GM19452 (cell line): ENCODE results near the gene CKAP2.
A peak's percentile ranks its signal among the peaks of the same experiment; 100 is the strongest.
"Not testable (repeated sequence)": the region's sequence is repeated elsewhere in the genome, so short reads cannot be mapped to it uniquely, and the experiment has no call there.

ENCODE experiments used
- ATAC-seq: cut with Tn5 transposase; IDR thresholded peaks from one replicate; pipeline ENCODE4 v1.9.1; 2021; ENCODE audit not compliant: unreplicated experiment

Gene CKAP2

GRCh38 chr13:52450793-52451116 lies 4.5 kb upstream of the CKAP2 start:
- ATAC-seq, result no peak

DNA sequence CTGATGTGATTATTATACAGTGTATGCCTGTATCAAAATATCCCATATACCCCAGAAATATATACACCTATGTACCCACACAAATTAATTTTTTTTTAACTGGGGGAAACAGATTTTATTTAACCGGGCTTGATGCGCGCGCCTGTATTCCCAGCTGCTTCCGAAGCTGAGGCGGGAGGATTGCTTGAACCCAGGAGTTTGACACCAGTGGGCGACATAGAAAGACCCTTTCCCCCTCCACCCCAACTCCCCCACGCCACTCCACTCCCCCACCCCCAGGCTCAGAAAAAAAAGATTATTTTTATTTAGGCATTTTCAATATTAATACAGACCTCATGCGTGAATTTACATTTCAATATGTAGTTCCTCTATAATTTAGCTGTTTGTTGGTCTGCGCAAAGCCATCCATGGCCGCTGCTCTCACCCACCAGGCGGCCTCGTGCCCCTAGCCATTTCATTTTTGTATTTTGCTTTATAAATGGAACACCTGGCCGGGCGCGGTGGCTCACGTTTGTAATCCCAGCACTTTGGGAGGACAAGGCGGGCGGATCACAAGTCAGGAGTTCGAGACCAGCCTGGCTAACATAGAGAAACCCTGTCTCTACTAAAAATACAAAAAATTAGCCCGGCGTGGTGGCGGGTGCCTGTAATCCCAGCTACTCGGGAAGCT lies 4.0 kb upstream of the CKAP2 start:
- no peak for ATAC-seq

GRCh38 chr13:52452470-52452869 lies 2.8 kb upstream of the CKAP2 start:
- no peak for ATAC-seq

- peak; percentile 37 for ATAC-seq
Measured at GRCh38 chr13:52454459-52454819, 839 bp upstream of the CKAP2 start.

GRCh38 chr13:52455677-52456041 lies 381 bp downstream of the CKAP2 start:
- peak; percentile 23 for ATAC-seq

DNA sequence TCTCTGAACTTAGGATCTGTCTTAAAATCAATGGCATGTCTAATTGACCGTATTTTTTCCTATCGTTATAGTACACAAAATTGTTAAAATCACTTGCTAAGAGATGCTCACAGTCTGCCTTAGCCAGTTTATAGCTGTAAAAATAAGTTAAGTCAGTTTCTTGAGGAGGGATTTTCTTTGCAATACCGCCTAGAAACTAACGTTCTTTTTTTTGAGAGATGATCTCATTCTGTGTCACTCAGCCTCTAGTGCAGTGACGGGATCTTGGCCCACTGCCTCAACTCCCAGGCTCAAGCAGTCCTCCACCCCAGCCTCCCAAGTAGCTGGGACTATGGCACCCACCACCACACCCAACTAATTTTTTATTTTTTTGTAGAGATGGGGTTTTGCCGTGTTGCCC lies 4.4 kb downstream of the CKAP2 start:
- ATAC-seq, result no peak

GRCh38 chr13:52461265-52461664 lies 6.0 kb downstream of the CKAP2 start:
- ATAC-seq, result no peak

DNA sequence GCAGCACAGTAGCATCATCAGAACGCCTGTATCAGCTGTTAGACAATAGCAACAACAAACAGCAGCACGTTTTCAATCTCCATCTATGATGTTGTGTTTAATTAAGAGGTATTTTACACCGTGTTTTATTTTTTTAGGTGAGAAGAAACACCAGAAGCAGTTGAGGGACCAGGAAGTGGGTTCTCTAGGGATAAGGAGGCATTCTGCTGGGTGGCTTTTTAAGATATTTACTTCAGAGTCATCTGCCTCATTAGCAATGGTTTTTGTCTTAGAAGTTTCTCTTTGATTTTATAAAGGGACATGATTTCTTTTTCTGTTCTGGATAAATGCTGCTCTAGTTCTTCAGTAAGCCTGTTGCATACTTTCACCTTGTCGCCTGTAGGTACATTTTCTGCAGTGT lies 8.2 kb downstream of the CKAP2 start:
- no peak for ATAC-seq

- ATAC-seq, result not testable (repeated sequence)
Measured at GRCh38 chr13:52468487-52468886, 13.2 kb downstream of the CKAP2 start.

GRCh38 chr13:52480677-52481428 lies 25.6 kb downstream of the CKAP2 start:
- not testable (repeated sequence) for ATAC-seq

DNA sequence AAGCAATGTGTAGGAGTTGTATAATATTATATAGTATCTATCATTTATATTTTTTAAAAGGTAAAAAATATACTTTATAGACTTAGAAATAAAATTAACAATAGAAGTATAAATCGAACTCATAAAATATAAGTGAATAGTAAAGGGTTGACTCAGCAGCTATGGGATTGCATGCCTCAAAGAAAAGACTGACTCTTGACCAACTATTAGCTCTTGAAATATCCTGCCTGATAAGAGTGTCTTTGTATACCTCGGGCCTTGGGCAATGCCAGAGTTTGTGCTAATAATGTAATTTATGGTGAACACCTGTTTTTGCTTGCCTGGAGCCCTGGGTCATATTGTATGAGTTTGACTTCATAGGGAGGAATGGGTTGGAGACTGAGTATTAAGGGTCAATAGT lies 31.8 kb downstream of the CKAP2 start:
- ATAC-seq, result not testable (repeated sequence)

DNA sequence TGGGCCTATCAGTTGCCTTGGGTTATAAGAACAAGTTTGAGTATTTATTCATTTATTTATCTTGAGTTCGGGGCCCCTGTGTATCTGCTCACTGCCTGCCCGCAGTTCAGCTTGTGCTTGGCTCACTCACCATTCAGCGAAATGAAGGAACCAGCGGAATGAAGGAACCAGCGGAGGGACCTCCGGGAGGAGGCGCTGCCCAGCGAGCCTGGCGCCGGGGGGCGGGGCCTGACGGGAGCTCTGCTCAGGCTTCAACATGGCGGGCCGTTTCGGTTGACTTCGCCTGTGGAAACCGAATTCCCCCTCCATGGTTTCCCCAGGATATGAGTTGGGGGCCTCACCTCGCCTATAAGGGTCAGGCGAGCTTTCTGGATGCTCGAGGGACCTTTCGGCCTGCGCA lies 33.5 kb downstream of the CKAP2 start:
- ATAC-seq, result not testable (repeated sequence)

- ATAC-seq, result not testable (repeated sequence)
Measured at GRCh38 chr13:52491015-52491414, 35.7 kb downstream of the CKAP2 start.

- not testable (repeated sequence) for ATAC-seq
Measured at GRCh38 chr13:52494241-52494640, 39.0 kb downstream of the CKAP2 start.

GRCh38 chr13:52497979-52498378 lies 42.7 kb downstream of the CKAP2 start:
- peak; percentile 79 for ATAC-seq

DNA sequence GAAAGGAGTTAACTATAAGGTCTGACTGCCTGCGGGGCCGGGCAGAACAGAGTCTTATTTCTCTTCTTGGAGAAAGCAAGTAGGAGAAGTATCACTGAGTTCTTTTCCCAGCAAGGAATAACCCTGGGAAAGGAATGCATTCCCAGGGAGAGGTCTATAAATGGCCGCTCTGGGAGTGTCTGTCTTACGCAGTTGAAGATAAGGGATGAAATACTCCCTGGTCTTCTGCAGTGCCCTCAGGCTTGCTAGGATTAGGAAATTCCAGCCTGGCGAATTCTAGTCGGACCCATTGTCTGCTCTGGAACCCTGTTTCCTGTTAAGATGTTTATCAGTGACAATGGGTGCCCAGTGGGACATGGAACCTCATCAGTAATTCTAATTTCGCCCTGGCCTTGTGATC lies 47.0 kb downstream of the CKAP2 start:
- not testable (repeated sequence) for ATAC-seq

GRCh38 chr13:52505843-52506242 lies 50.6 kb downstream of the CKAP2 start:
- ATAC-seq, result not testable (repeated sequence)

DNA sequence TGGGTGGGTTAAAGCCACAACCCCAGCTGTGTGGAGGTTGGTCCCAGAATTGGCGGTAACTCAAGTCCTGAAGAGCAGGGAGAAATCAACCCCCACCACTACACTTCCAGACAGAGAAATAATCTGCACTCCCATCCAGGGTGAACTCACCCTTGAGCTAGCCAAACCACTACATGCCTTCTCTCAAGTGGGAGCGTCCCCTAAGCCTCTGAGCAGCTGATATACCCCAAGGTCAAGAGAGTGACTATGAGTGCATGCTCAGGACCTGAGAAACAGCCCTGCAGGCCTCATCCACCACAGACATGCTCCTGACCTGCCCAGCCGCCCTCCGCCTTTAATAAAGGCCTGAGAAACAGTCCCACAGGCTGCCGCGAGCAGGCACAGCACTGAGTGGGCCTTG lies 54.3 kb downstream of the CKAP2 start:
- not testable (repeated sequence) for ATAC-seq

DNA sequence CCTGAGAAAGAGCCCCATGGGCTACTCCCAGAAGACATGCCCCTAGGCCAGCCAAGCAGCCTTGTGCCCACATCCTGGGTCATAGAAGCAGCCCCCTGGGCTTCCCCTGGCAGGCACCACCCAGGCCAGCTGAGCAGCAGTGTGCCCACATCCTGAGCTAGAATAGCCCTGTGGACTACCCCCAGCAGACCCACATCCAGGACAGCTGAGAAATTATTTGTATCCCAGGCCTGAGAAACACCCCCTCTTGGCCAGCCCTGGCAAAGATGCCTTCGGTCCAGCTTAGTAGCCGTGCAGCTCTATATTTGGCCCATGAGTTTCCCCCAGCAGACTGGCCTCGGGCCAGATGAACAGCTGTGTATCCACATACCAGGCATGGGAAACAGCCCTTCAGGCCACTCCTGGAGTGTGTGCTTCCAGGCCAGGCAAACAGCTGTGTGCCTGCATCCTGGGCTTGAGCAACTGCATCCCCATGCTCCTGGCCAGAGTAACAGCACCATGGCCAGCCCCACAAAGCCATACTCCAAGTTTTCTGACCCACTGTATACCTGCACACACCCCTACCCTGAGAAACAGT lies 55.0 kb downstream of the CKAP2 start:
- not testable (repeated sequence) for ATAC-seq

- ATAC-seq, result not testable (repeated sequence)
Measured at GRCh38 chr13:52511598-52511997, 56.3 kb downstream of the CKAP2 start.

DNA sequence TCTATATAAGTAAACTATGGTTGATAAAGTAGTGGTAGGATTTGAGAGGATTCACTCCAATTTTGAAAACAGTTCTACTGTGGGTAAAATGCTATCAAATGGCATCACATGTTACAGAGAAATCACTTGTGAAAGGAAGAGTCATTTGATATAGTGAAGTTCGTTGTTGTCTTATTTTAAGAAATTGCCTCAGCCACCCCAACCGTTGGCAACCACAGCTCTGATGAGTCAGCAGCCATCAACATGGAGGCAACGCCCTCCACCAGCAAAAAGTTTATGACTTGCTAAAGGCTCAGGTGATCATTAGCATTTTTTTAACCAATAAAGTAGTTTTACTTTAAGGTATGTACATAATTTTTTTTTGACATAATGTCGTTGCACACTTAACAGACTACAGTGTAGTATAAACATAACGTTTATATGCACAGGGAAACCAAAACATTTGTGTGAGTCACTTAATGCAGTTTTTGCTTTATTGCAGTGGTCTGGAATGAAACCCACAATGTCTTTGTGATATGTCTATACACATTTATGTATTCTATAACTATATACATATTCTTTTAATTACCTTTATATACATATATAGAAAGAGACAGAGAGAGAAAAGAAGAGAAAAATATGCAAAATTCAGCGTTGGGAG lies 58.8 kb downstream of the CKAP2 start:
- ATAC-seq, result not testable (repeated sequence)

DNA sequence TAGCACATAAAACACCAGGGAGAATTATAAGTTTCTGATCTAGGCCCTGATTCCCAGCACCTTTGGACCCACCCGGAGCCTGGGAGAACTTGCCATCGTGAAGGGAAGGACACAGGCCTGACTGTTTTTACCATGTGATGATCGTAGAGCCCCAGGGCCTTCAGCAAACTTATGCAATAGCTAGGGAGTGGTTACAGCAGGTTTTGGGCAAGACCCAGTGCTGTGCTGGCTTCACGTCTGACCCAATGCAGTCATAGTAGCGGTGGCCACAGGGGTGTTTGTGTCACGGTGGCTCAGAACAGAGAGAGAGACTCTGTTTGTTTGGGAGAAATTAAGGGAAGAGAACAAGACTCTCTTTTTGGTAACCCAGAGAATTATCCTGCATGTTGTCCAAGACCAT lies 68.0 kb downstream of the CKAP2 start:
- not testable (repeated sequence) for ATAC-seq
